ENCODE measurements around the gene RREB1. TPM values are rescaled to one million over a fixed set of nuclear protein-coding genes. Genes with fewer than 3 reads are reported as not detected.

The RREB1 gene
- total RNA-seq, 2 donors from 2014 or later = 58.4 to 71.0 TPM

DNA sequence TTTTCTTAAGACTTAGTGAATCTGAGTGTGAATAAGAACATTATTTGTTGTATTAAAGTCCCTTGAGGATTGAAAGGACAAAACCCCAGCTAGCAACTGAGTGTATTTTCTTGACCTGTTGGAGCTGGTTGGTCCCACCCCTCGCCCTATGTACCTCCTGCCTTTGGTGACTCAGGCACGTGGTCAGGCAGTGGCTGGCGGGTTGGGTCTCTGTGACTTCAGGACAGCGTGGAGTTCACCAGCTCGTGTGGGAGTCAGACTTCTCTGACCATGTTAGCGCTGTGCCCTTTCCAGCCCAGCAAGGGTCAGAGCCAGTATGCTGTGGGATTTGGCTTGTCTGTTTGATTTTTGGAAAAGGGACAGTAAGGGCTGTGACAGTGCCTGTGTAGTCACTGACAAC lies 111.5 kb downstream of the RREB1 start:
- Histone ChIP-seq H3K36me3 (no peaks in the 10 kb centered on the region), H3K4me3 (no peak overlapping the region), H3K4me1 (replicated peaks) (peaks cover 8% of the 10 kb centered on the region), H3K27ac (no peak overlapping the region), H3K9me3 (no peaks in the 10 kb centered on the region), H3K27me3 (replicated peaks; ENCODE audit: insufficient read depth) (no peaks in the 10 kb centered on the region)
- TF ChIP-seq POLR2A (IDR thresholded peaks at IDR 0.05) = no peak
- TF ChIP-seq POLR2AphosphoS5 (IDR thresholded peaks at IDR 0.05) = no peak
- TF ChIP-seq, protein P1, sequence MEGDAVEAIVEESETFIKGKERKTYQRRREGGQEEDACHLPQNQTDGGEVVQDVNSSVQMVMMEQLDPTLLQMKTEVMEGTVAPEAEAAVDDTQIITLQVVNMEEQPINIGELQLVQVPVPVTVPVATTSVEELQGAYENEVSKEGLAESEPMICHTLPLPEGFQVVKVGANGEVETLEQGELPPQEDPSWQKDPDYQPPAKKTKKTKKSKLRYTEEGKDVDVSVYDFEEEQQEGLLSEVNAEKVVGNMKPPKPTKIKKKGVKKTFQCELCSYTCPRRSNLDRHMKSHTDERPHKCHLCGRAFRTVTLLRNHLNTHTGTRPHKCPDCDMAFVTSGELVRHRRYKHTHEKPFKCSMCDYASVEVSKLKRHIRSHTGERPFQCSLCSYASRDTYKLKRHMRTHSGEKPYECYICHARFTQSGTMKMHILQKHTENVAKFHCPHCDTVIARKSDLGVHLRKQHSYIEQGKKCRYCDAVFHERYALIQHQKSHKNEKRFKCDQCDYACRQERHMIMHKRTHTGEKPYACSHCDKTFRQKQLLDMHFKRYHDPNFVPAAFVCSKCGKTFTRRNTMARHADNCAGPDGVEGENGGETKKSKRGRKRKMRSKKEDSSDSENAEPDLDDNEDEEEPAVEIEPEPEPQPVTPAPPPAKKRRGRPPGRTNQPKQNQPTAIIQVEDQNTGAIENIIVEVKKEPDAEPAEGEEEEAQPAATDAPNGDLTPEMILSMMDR (IDR thresholded peaks at IDR 0.05) = no peak
- WGBS = 79% methylated on average over 6 of the region's 6 CpGs
- no peak for DNase-seq (ENCODE audit: low spot score)
- intact Hi-C loops (cut with DNase I) = no loop called here

DNA sequence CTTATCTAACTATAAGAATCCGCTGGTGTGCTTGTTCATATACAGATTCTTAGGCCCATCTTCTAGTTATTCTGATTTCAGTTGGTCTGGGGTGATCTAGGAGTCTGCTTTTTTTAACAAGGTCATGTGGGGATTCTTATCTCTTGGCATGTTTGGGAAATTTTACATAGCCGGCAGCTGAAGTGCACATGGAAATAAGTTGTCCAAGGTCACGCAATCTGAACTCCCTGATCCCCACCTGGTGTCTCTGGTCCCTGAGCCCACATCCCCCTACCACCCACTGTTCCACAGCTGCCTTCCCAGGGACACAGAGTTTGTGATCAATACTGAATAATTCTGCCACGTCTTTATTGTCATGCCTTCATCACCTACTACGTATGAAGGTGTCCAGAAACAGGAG lies 114.4 kb downstream of the RREB1 start:
- Histone ChIP-seq H3K36me3 (peaks cover 0 to 19% of the 10 kb centered on the region in 2 donors), H3K27me3 (replicated peaks; ENCODE audit: insufficient read depth) (no peaks in the 10 kb centered on the region), H3K9me3 (no peaks in the 10 kb centered on the region), H3K27ac (no peak overlapping the region), H3K4me3 (no peak overlapping the region), H3K4me1 (replicated peaks) (peaks cover 8% of the 10 kb centered on the region)
- WGBS = 91% methylated on average over 5 of the region's 5 CpGs
- no peak for TF ChIP-seq POLR2A (IDR thresholded peaks at IDR 0.05)
- TF ChIP-seq, protein P1 (IDR thresholded peaks at IDR 0.05) = no peak
- TF ChIP-seq POLR2AphosphoS5 (IDR thresholded peaks at IDR 0.05) = no peak
- DNase-seq (ENCODE audit: low spot score) = no peak
- intact Hi-C loops (cut with DNase I) = no loop called here

DNA sequence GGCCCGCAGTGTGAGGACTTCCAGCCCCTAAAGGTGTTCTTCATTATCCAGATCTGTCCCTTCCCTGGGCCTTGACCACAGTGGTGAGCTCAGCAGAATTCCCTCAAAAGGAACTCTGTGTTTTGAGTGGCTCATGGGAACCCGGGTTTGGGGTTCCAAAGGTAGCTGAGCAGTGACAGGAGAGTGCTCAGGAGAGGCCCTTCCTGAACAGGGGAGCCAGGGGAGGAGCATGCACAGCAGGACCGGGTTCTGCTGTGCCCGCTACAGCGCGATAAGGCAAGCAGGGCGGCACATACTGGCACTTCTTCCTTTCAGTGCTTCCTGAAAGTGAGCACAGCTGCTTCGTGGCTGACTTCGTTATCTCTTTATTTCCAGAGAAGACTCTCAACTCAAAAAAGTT lies 117.0 kb downstream of the RREB1 start:
- H3K36me3 ChIP-seq = peaks cover 7 to 29% of the 10 kb centered on the region in 2 donors
- WGBS = 64% methylated on average over 9 of the region's 9 CpGs
- no peak overlapping the region for H3K4me3 ChIP-seq
- H3K4me1 ChIP-seq (replicated peaks) = peaks cover 5% of the 10 kb centered on the region
- H3K9me3 ChIP-seq = no peaks in the 10 kb centered on the region
- TF ChIP-seq, protein P1 (IDR thresholded peaks at IDR 0.05) = no peak
- TF ChIP-seq POLR2AphosphoS5 (IDR thresholded peaks at IDR 0.05) (no peak), POLR2A (IDR thresholded peaks at IDR 0.05) (no peak)
- no peak for DNase-seq (ENCODE audit: low spot score)
- intact Hi-C loops (cut with DNase I) = no loop called here
- no peak overlapping the region for H3K27ac ChIP-seq
- no peaks in the 10 kb centered on the region for H3K27me3 ChIP-seq (replicated peaks; ENCODE audit: insufficient read depth)

DNA sequence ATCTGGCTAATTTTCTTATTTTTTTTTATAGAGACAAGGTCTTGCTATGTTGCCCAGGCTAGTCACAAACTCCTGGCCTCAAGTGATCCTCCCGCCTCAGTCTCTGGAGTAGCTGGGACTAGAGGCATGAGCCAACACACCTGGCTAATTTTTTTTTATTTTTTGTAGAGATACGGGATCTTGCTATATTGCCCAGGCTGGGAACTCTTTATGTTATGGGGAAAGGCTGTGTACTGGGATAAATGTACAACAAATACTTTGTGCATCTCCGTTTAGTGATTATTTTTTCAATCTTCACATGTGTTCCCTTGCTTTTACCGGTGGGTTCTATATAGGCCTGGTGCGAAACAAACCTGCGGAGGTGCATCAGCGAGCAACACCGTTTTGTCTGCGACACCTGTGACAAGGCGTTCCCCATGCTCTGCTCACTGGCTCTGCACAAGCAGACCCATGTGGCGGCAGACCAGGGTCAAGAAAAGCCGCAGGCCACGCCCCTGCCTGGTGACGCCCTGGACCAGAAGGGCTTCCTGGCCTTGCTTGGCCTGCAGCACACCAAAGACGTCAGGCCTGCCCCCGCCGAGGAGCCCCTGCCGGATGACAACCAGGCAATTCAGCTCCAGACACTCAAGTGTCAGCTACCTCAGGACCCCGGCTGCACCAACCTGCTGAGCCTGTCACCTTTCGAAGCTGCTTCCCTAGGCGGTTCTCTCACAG lies 121.1 kb downstream of the RREB1 start:
- no peak overlapping the region for H3K27ac ChIP-seq
- 92% methylated on average over 21 of the region's 21 CpGs for WGBS
- H3K36me3 ChIP-seq = peaks cover 11 to 47% of the 10 kb centered on the region in 2 donors
- intact Hi-C loops (cut with DNase I) = no loop called here
- TF ChIP-seq POLR2A (IDR thresholded peaks at IDR 0.05) (no peak), POLR2AphosphoS5 (IDR thresholded peaks at IDR 0.05) (no peak)
- TF ChIP-seq, protein P1 (IDR thresholded peaks at IDR 0.05) = no peak
- no peak for DNase-seq (ENCODE audit: low spot score)
- no peak overlapping the region for H3K4me3 ChIP-seq
- no peaks in the 10 kb centered on the region for H3K9me3 ChIP-seq
- no peaks in the 10 kb centered on the region for H3K4me1 ChIP-seq (replicated peaks)
- H3K27me3 ChIP-seq (replicated peaks; ENCODE audit: insufficient read depth) = no peaks in the 10 kb centered on the region

All from prostate gland (tissue), 2 donors.